ENCODE results near the gene HBS1L. TPM values are rescaled to one million over a fixed set of nuclear protein-coding genes. Genes with fewer than 3 reads are reported as not detected.

HBS1L gene
- polyA plus RNA-seq, 1 experiment, result 101 TPM

DNA sequence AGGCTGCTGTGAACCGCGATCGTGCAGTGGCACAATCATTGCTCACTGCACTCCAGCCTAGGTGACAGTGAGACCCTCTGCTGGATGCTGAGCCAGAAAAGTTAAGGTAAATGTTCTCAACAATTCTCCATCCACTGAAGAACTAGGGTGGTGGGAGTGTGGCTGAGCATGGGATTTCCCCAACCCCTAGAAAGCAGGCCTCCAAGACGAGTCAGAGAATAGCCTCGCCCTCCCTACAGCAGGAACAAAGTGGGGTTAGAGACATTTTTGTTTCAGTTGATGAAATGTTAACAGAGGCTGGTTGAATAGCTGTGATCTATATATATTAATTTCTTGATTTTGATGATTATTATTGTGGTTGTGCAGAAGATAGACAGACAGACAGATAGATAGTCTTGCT, 98.6 kb downstream of the HBS1L start:
- TF ChIP-seq, protein P1, sequence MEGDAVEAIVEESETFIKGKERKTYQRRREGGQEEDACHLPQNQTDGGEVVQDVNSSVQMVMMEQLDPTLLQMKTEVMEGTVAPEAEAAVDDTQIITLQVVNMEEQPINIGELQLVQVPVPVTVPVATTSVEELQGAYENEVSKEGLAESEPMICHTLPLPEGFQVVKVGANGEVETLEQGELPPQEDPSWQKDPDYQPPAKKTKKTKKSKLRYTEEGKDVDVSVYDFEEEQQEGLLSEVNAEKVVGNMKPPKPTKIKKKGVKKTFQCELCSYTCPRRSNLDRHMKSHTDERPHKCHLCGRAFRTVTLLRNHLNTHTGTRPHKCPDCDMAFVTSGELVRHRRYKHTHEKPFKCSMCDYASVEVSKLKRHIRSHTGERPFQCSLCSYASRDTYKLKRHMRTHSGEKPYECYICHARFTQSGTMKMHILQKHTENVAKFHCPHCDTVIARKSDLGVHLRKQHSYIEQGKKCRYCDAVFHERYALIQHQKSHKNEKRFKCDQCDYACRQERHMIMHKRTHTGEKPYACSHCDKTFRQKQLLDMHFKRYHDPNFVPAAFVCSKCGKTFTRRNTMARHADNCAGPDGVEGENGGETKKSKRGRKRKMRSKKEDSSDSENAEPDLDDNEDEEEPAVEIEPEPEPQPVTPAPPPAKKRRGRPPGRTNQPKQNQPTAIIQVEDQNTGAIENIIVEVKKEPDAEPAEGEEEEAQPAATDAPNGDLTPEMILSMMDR (IDR thresholded peaks at IDR 0.05; ENCODE audit: low read depth, low read length), result no peak
- ChIA-PET POLR2A (no interaction called here), CTCF (interaction anchor here (0.5 kb wide), 1 partner anchor 433 kb away, joined by 3 read pairs; no protein-coding TSS in a partner anchor)
- no peak overlapping the region for H3K4me3 ChIP-seq (ENCODE audit: low read depth, low read length)
- no peaks in the 10 kb centered on the region for H3K27me3 ChIP-seq (ENCODE audit: control insufficient read depth, insufficient read depth, low read length)
- H3K9me3 ChIP-seq (ENCODE audit: control insufficient read depth, insufficient read depth, low read length), result no peaks in the 10 kb centered on the region
- no peak for DNase-seq (ENCODE audit: low read depth, low spot score)
- H3K27ac ChIP-seq (ENCODE audit: low read depth, low read length), result no peak overlapping the region

DNA sequence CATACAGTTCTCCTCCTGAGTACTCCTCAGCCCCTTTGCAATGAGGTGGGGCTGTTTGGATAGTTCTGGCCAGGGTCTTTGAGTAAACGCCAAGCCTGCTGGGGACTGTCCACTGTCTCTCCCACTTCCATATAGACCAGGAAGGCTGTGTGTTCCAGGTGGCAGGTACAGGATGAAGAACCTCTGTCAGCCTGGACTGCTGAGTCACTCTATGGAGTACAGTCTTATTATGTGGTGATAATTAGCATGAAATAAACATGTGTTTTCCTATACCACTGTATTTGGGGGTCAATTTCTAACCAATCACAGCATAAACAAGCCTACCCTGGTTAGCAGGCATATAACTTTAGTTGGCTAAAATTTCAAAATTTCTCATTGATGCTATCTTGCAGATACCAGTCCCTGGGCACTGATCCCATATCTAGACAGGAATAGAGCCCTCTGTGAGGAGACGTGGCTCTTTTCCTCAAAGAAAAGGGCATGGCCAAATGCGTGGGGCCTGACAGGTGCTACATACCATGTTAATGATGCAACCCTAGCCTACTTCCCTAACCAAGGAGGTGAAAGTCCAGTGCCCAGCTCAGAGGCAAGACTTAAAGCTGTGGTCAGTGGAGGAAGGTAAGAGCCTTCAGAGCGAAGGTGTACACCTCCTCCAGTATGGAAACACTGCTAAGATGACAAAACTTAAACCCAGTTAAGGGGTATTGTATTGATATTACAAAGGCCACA, 100.2 kb downstream of the HBS1L start:
- CTCF ChIA-PET, result interaction anchor here (0.7 to 2.3 kb wide), 2 partner anchors 14 to 21 kb away, joined by 3 to 11 read pairs; no protein-coding TSS in a partner anchor
- TF ChIP-seq, protein P1 (IDR thresholded peaks at IDR 0.05; ENCODE audit: low read depth, low read length), result no peak
- DNase-seq (ENCODE audit: low read depth, low spot score), result no peak
- no peak overlapping the region for H3K27ac ChIP-seq (ENCODE audit: low read depth, low read length)
- H3K9me3 ChIP-seq (ENCODE audit: control insufficient read depth, insufficient read depth, low read length), result no peaks in the 10 kb centered on the region
- H3K27me3 ChIP-seq (ENCODE audit: control insufficient read depth, insufficient read depth, low read length), result no peaks in the 10 kb centered on the region
- POLR2A ChIA-PET, result no interaction called here
- no peak overlapping the region for H3K4me3 ChIP-seq (ENCODE audit: low read depth, low read length)

DNA sequence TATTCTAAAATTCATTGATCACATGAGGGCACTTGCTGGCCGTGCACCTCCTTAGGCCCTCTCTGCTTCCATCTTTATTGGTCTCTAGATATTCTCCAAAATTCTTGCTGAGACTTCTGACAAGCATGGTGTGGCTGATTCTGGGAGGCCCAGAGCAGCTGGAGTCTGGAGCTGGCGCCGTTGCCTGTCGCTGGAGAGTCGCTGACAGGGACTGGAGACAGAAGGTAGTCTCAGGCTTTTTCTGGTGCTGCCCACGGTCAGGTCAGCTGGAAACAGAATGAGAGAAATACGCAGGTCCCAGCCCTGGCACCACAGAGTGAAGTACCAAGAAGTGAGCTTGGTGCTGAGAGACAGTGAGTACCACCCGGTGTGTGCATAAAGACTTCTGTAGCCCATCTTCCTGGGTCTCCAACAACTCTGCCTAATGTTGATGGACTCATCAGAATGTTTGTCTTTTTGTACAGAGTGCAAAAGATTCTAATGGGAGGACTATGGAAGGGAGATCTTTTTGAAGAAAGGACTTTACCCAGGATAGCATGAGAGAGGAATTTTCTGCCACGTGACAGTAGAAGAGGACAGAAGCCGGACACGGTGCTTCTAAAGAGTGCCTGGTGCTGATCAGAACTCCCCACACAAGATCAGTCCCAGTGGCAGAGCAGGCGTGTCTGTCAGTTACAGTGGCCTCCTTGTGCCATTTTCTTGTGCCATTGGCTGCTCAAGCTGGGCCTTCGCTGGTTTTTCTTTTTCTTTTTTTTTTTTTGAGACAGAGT, 102.9 kb downstream of the HBS1L start:
- Histone ChIP-seq H3K27me3 (ENCODE audit: control insufficient read depth, insufficient read depth, low read length) (no peaks in the 10 kb centered on the region), H3K27ac (ENCODE audit: low read depth, low read length) (no peak overlapping the region), H3K4me3 (ENCODE audit: low read depth, low read length) (no peak overlapping the region), H3K9me3 (ENCODE audit: control insufficient read depth, insufficient read depth, low read length) (peaks cover under 1% of the 10 kb centered on the region; the same call in 1 of the 2 replicates)
- no peak for DNase-seq (ENCODE audit: low read depth, low spot score)
- CTCF ChIA-PET, result interaction anchor here (2.3 kb wide), 1 partner anchor 11 kb away, joined by 11 read pairs; no protein-coding TSS in a partner anchor
- POLR2A ChIA-PET, result no interaction called here
- TF ChIP-seq, protein P1 (IDR thresholded peaks at IDR 0.05; ENCODE audit: low read depth, low read length), result no peak

DNA sequence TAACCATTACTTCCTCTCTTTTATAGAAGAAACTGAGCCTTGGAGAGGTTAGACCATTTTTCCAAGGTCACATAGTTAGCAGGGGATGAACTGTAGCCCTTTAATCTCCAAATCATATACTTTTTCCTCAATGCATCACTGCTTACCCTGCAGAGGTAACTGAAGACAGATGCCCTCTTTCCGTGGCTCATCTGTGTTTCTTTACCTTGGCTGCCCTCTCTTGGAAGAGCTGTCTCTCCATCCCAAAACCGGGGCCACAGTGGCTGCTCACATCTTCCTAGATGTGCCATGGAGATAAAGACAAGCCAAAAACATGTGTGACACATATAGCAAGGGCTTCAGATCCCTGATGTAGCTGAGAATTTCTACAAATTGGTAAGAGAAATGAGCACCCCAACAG, 104.1 kb downstream of the HBS1L start:
- TF ChIP-seq, protein P1 (IDR thresholded peaks at IDR 0.05; ENCODE audit: low read depth, low read length), result no peak
- no peak for DNase-seq (ENCODE audit: low read depth, low spot score)
- Histone ChIP-seq H3K4me3 (ENCODE audit: low read depth, low read length) (no peak overlapping the region), H3K27me3 (ENCODE audit: control insufficient read depth, insufficient read depth, low read length) (no peaks in the 10 kb centered on the region), H3K27ac (ENCODE audit: low read depth, low read length) (no peak overlapping the region), H3K9me3 (ENCODE audit: control insufficient read depth, insufficient read depth, low read length) (peaks cover 3% of the 10 kb centered on the region; the same call in 1 of the 2 replicates)
- POLR2A ChIA-PET, result no interaction called here
- CTCF ChIA-PET, result interaction anchor here (2.8 kb wide), 1 partner anchor 10 kb away, joined by 23 read pairs; no protein-coding TSS in a partner anchor

DNA sequence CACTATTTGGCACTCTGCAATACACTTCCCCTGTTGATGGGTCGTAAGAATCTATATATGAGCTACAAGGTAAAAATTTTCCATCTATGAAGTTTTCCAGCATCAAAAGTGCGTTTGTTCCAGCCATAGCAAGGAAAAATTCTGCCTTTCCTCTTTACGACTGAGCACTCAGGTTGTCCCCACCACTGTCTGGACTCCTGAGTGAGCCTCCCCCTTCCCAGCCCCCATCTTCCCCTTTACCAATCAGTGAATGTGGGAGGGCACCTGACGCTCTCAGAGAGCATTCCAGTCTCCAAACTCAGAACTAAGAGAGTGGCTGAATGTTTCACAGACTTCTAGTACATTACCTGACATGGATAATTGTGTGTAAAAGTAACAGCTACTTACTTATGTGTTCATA, 104.7 kb downstream of the HBS1L start, which contains the start of gene ALDH8A1:
Gene ALDH8A1, minus strand, starts transcription at position 175 of the 400 bp plus-strand sequence. Its CDS starts 48 bp downstream, at position 127.
- Histone ChIP-seq H3K27ac (ENCODE audit: low read depth, low read length) (no peak within 1 kb of the TSS), H3K27me3 (ENCODE audit: control insufficient read depth, insufficient read depth, low read length) (no peaks in the 10 kb centered on the region), H3K9me3 (ENCODE audit: control insufficient read depth, insufficient read depth, low read length) (peaks cover 3% of the 10 kb centered on the region; the same call in 1 of the 2 replicates), H3K4me3 (ENCODE audit: low read depth, low read length) (no peak within 1 kb of the TSS)
- ChIA-PET CTCF (interaction anchor here (1.2 to 2.8 kb wide), 2 partner anchors 9 to 115 kb away, joined by 3 to 23 read pairs; no protein-coding TSS in a partner anchor), POLR2A (no interaction called here)
- TF ChIP-seq, protein P1 (IDR thresholded peaks at IDR 0.05; ENCODE audit: low read depth, low read length), result no peak
- no peak for DNase-seq (ENCODE audit: low read depth, low spot score)
